ENCODE data around the gene SLFN12. TPM values are rescaled to one million over a fixed set of nuclear protein-coding genes. Genes with fewer than 3 reads are reported as not detected.

The SLFN12 gene
- total and polyA plus RNA-seq, 2 donors (not counting 1 experiment from before 2014, with no cell fraction given): 26.1 to 34.0 TPM

GRCh38 chr17:35374766-35375344 lies 57.4 kb downstream of the SLFN12 start:
- H3K27me3 ChIP-seq (ENCODE audit: control insufficient read depth, insufficient read depth, low read length): no peaks in the 10 kb centered on the region
- TF ChIP-seq EZH2 (IDR thresholded peaks at IDR 0.05; ENCODE audit: low read length, missing control alignments) (no peak), CTCF (conservative IDR thresholded peaks at IDR 0.05 in 1 of 2, IDR thresholded peaks at IDR 0.05 in 1 of 2; ENCODE audit: low read depth in 1 of 2, low read length in 2 of 2) (no peak)
- peak overlapping the region; percentile 70 for H2AFZ ChIP-seq (ENCODE audit: low read length)
- no peaks in the 10 kb centered on the region for H4K20me1 ChIP-seq (ENCODE audit: control insufficient read depth, extremely low read depth, insufficient read depth, low read length)
- DNase-seq (ENCODE audit: low read depth in 2 of 2): no peak
- H3K4me2 ChIP-seq (ENCODE audit: extremely low read depth, insufficient read depth, low read length): peak overlapping the region; percentile 97
- H3K9me3 ChIP-seq (ENCODE audit: control insufficient read depth, insufficient read depth, low read depth, low read length): no peaks in the 10 kb centered on the region
- peak overlapping the region; percentile 83 to 91 (median 86) for H3K4me3 ChIP-seq (replicated peaks in 1 of 4; ENCODE audit: control extremely low read depth in 1 of 4, insufficient read depth in 1 of 4, low read depth in 3 of 4, low read length in 4 of 4)
- H3K4me1 ChIP-seq (ENCODE audit: control insufficient read depth, extremely low read depth, insufficient read depth, low read length): no peaks in the 10 kb centered on the region
- H3K79me2 ChIP-seq (ENCODE audit: control insufficient read depth, insufficient read depth, low read length): peaks cover 31% of the 10 kb centered on the region
- H3K9ac ChIP-seq (ENCODE audit: insufficient read depth, low read length): peak overlapping the region; percentile 98
- peak overlapping the region; percentile 100 for H3K27ac ChIP-seq (ENCODE audit: insufficient read depth, low read length)
- H3K36me3 ChIP-seq (ENCODE audit: control insufficient read depth, insufficient read depth, low read length): no peaks in the 10 kb centered on the region

- Histone ChIP-seq H3K79me2 (ENCODE audit: control insufficient read depth, insufficient read depth, low read length) (peaks cover 38% of the 10 kb centered on the region), H3K4me1 (ENCODE audit: control insufficient read depth, extremely low read depth, insufficient read depth, low read length) (no peaks in the 10 kb centered on the region), H3K9ac (ENCODE audit: insufficient read depth, low read length) (peak overlapping the region; percentile 98), H3K27me3 (ENCODE audit: control insufficient read depth, insufficient read depth, low read length) (no peaks in the 10 kb centered on the region), H3K36me3 (ENCODE audit: control insufficient read depth, insufficient read depth, low read length) (peaks cover under 1% of the 10 kb centered on the region), H3K27ac (ENCODE audit: insufficient read depth, low read length) (peak overlapping the region; percentile 100), H3K9me3 (ENCODE audit: control insufficient read depth, insufficient read depth, low read depth, low read length) (no peaks in the 10 kb centered on the region), H2AFZ (ENCODE audit: low read length) (peak overlapping the region; percentile 70), H3K4me2 (ENCODE audit: extremely low read depth, insufficient read depth, low read length) (peak overlapping the region; percentile 97), H4K20me1 (ENCODE audit: control insufficient read depth, extremely low read depth, insufficient read depth, low read length) (no peaks in the 10 kb centered on the region), H3K4me3 (replicated peaks in 1 of 4; ENCODE audit: control extremely low read depth in 1 of 4, insufficient read depth in 1 of 4, low read depth in 3 of 4, low read length in 4 of 4) (peak overlapping the region; percentile 83 to 91 (median 86))
- DNase-seq (ENCODE audit: low read depth in 2 of 2): peak; percentile 37 to 78
- no peak for TF ChIP-seq EZH2 (IDR thresholded peaks at IDR 0.05; ENCODE audit: low read length, missing control alignments)
- TF ChIP-seq CTCF (conservative IDR thresholded peaks at IDR 0.05 in 1 of 2, IDR thresholded peaks at IDR 0.05 in 1 of 2; ENCODE audit: low read depth in 1 of 2, low read length in 2 of 2): no peak
These were observed 58.1 kb downstream of the SLFN12 start for GRCh38 chr17:35373984-35374765.

GRCh38 chr17:35373534-35373983 lies 58.7 kb downstream of the SLFN12 start, which contains the start of gene SLFN11:
SLFN11 (minus strand) TSS chr17:35373621; CDS start chr17:35363807, 9,814 bp downstream.
- Histone ChIP-seq H3K4me1 (ENCODE audit: control insufficient read depth, extremely low read depth, insufficient read depth, low read length) (no peaks in the 10 kb centered on the region), H3K36me3 (ENCODE audit: control insufficient read depth, insufficient read depth, low read length) (peaks cover 4% of the 10 kb centered on the region), H3K27ac (ENCODE audit: insufficient read depth, low read length) (peak within 1 kb of the TSS; percentile 100), H4K20me1 (ENCODE audit: control insufficient read depth, extremely low read depth, insufficient read depth, low read length) (no peaks in the 10 kb centered on the region), H2AFZ (ENCODE audit: low read length) (peak within 1 kb of the TSS; percentile 70), H3K9ac (ENCODE audit: insufficient read depth, low read length) (peak within 1 kb of the TSS; percentile 98), H3K79me2 (ENCODE audit: control insufficient read depth, insufficient read depth, low read length) (peaks cover 44% of the 10 kb centered on the region), H3K9me3 (ENCODE audit: control insufficient read depth, insufficient read depth, low read depth, low read length) (no peaks in the 10 kb centered on the region), H3K27me3 (ENCODE audit: control insufficient read depth, insufficient read depth, low read length) (no peaks in the 10 kb centered on the region), H3K4me3 (replicated peaks in 1 of 4; ENCODE audit: control extremely low read depth in 1 of 4, insufficient read depth in 1 of 4, low read depth in 3 of 4, low read length in 4 of 4) (peak within 1 kb of the TSS; percentile 83 to 91 (median 86)), H3K4me2 (ENCODE audit: extremely low read depth, insufficient read depth, low read length) (peak within 1 kb of the TSS; percentile 97)
- no peak for TF ChIP-seq CTCF (conservative IDR thresholded peaks at IDR 0.05 in 1 of 2, IDR thresholded peaks at IDR 0.05 in 1 of 2; ENCODE audit: low read depth in 1 of 2, low read length in 2 of 2)
- TF ChIP-seq EZH2 (IDR thresholded peaks at IDR 0.05; ENCODE audit: low read length, missing control alignments): no peak
- peak; percentile 78 to 97 for DNase-seq (ENCODE audit: low read depth in 2 of 2)
